Neuron (in vitro differentiated cells): ENCODE data around the gene SLC25A12.

Source experiments
- H2AFZ ChIP-seq: one replicate; pipeline ENCODE4 v1.6.1; 2013; ENCODE audit warnings: low read depth, mild to moderate bottlenecking, inconsistent platforms, low read length, moderate library complexity
- H3K27me3 ChIP-seq: one replicate; pipeline ENCODE4 v1.6.1; 2013; ENCODE audit warnings: low read length; ENCODE audit not compliant: insufficient read depth
- H3K36me3 ChIP-seq: one replicate; pipeline ENCODE4 v1.6.1; 2013; ENCODE audit warnings: low read length; ENCODE audit not compliant: insufficient read depth
- H3K4me1 ChIP-seq: one replicate; pipeline ENCODE4 v1.6.1; 2013; ENCODE audit warnings: low read length; ENCODE audit not compliant: insufficient read depth
- H3K4me3 ChIP-seq: 2 replicates; pipeline ENCODE4 v1.5.1; 2013; ENCODE audit warnings: mild to moderate bottlenecking, low read length, moderate library complexity
- H3K9me3 ChIP-seq: one replicate; pipeline ENCODE4 v1.6.1; 2013; ENCODE audit warnings: low read length

The SLC25A12 gene

GRCh38 chr2:171893824-171894611 is at the start of gene SLC25A12:
SLC25A12 (minus strand) TSS chr2:171894244; CDS start chr2:171894214, 30 bp downstream.
- H3K4me3 ChIP-seq = peak within 1 kb of the TSS; percentile 75
- H2AFZ ChIP-seq = peak within 1 kb of the TSS; percentile 78
- H3K9me3 ChIP-seq = no peaks in the 10 kb centered on the region
- H3K36me3 ChIP-seq = peaks cover 6% of the 10 kb centered on the region
- H3K4me1 ChIP-seq = peaks cover 12% of the 10 kb centered on the region
- H3K27me3 ChIP-seq = no peaks in the 10 kb centered on the region

- Histone ChIP-seq H3K27me3 (no peaks in the 10 kb centered on the region), H2AFZ (no peak overlapping the region), H3K4me3 (no peak overlapping the region), H3K36me3 (peaks cover 2% of the 10 kb centered on the region), H3K9me3 (peaks cover 7% of the 10 kb centered on the region), H3K4me1 (no peaks in the 10 kb centered on the region)
Observed at GRCh38 chr2:171941316-171941699, 47.3 kb upstream of the SLC25A12 start.

- H3K36me3 ChIP-seq = peaks cover 2% of the 10 kb centered on the region
- H3K27me3 ChIP-seq = no peaks in the 10 kb centered on the region
- no peak overlapping the region for H3K4me3 ChIP-seq
- no peak overlapping the region for H2AFZ ChIP-seq
- no peaks in the 10 kb centered on the region for H3K4me1 ChIP-seq
- H3K9me3 ChIP-seq = peaks cover 7% of the 10 kb centered on the region
Observed at GRCh38 chr2:171939743-171940071, 45.7 kb upstream of the SLC25A12 start.

DNA sequence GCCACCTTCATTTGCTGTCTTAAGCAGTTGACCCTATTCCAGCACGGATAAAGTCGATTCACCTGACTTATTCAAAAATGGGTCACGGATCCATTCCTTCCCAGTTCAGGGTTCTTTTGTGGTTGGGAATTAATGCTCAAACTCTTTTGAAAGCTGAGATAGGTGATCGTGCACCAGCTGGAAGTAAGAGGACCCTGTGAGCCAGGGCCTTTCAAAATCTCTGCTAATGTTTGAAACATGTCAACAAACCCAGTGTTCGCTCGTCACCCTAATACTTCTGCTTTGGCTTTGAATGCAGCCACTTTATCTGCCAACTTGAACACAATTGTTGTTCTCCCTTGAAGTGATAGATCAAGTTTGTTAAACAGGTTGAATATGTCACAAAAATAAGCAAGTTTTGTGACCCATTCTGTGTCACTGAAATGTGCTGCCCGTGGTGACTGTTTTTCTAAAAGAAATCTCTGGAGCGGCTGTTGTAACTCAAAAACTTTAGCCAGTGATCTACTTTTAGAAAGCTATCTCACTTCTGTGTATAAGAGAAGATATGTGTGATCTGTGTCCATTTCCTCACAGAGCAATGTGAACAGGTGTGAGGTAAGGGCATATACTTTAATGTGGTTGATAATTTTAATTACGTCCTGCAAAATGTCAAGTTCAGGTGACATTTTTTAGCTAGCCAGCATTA is 45.2 kb upstream of the SLC25A12 start:
- H3K4me3 ChIP-seq = no peak overlapping the region
- H2AFZ ChIP-seq = no peak overlapping the region
- H3K4me1 ChIP-seq = no peaks in the 10 kb centered on the region
- H3K36me3 ChIP-seq = peaks cover 5% of the 10 kb centered on the region
- H3K27me3 ChIP-seq = no peaks in the 10 kb centered on the region
- H3K9me3 ChIP-seq = peaks cover 7% of the 10 kb centered on the region

- H3K4me3 ChIP-seq = no peak overlapping the region
- peaks cover 41% of the 10 kb centered on the region for H3K36me3 ChIP-seq
Observed at GRCh38 chr2:171930385-171930784, 36.3 kb upstream of the SLC25A12 start.

DNA sequence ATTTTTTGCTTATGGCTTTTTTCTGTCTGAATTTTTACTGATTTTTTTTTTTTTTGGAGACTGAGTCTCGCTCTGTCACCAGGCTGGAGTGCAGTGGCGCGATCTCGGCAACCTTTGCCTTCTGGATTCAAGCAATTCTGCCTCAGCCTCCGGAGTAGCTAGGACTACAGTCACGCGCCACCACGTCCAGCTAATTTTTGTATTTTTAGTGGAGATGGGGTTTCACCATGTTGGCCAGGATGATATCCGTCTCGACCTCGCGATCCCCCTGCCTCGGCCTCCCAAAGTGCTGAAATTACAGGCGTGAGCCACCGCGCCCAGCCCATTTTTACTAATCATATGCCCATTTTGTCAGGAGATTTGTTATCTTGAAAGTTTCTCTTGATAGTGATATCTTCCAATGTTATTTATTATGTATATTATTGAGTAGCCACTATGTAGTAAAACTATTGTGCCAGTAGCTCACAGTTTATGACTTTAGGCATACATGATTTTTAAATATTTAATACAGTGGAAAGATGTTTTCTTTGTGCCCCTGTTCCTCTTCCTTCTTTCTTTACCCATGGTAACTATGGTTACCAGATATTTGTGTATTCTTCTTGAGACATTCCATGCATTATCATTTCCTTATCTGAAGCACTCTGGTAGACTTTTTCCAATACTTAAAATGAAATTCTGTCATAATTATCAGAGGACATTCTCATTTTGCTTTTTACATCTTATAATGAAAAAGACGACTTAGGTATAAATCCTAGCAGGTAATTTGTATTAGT is 30.3 kb upstream of the SLC25A12 start:
- H3K36me3 ChIP-seq = peaks cover 27% of the 10 kb centered on the region
- peaks cover 22% of the 10 kb centered on the region for H3K4me1 ChIP-seq
- no peak overlapping the region for H2AFZ ChIP-seq
- peak overlapping the region; percentile 68 for H3K4me3 ChIP-seq
- H3K27me3 ChIP-seq = no peaks in the 10 kb centered on the region
- H3K9me3 ChIP-seq = peaks cover 3% of the 10 kb centered on the region

More at GRCh38 chr2:171930385-171930784, 36.3 kb upstream of the SLC25A12 start:
- Histone ChIP-seq H3K4me1 (no peaks in the 10 kb centered on the region), H3K9me3 (peaks cover 19% of the 10 kb centered on the region), H3K27me3 (no peaks in the 10 kb centered on the region), H2AFZ (no peak overlapping the region)

GRCh38 chr2:171923206-171923605 is 29.2 kb upstream of the SLC25A12 start:
- peaks cover 19% of the 10 kb centered on the region for H3K36me3 ChIP-seq
- peak overlapping the region; percentile 68 for H3K4me3 ChIP-seq
- H3K9me3 ChIP-seq = no peaks in the 10 kb centered on the region
- no peaks in the 10 kb centered on the region for H3K27me3 ChIP-seq
- H3K4me1 ChIP-seq = peaks cover 22% of the 10 kb centered on the region
- peak overlapping the region; percentile 90 for H2AFZ ChIP-seq

GRCh38 chr2:171922230-171923022 is 28.4 kb upstream of the SLC25A12 start, which contains the start of gene HAT1:
HAT1 (plus strand) TSS chr2:171922461; CDS start chr2:171922501, 40 bp downstream.
- Histone ChIP-seq H3K9me3 (no peaks in the 10 kb centered on the region), H3K27me3 (no peaks in the 10 kb centered on the region), H3K4me3 (peak within 1 kb of the TSS; percentile 68), H2AFZ (peak within 1 kb of the TSS; percentile 90), H3K4me1 (peaks cover 22% of the 10 kb centered on the region), H3K36me3 (peaks cover 16% of the 10 kb centered on the region)

- Histone ChIP-seq H3K4me3 (peak overlapping the region; percentile 68), H3K4me1 (peaks cover 22% of the 10 kb centered on the region), H2AFZ (peak overlapping the region; percentile 90), H3K9me3 (no peaks in the 10 kb centered on the region), H3K27me3 (no peaks in the 10 kb centered on the region), H3K36me3 (peaks cover 10% of the 10 kb centered on the region)
Observed at GRCh38 chr2:171921970-171922229, 27.9 kb upstream of the SLC25A12 start.

- Histone ChIP-seq H3K27me3 (no peaks in the 10 kb centered on the region), H3K4me1 (peaks cover 18% of the 10 kb centered on the region), H2AFZ (no peak overlapping the region), H3K4me3 (no peak overlapping the region), H3K9me3 (no peaks in the 10 kb centered on the region), H3K36me3 (peaks cover 5% of the 10 kb centered on the region)
Observed at GRCh38 chr2:171919453-171919852, 25.4 kb upstream of the SLC25A12 start.

DNA sequence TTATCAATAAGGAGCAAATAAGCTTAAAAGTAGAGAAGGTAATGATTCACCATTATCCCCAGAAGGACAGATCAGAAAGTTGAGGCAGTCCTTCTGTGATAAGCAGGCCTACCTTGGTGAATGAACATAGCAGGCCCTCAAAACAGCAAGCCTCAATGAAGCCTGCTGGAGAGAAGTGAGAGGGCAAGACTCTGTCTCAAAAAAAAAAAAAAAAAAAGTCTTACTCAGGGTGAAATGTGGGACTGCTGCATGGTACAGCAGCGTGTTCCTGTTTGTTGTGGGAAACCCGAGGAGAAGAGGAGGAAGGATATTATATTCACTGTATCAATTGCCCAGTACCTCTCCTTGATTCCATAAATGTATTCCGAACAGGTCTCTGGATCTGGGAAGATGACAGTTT is 19.5 kb upstream of the SLC25A12 start:
- Histone ChIP-seq H3K36me3 (no peaks in the 10 kb centered on the region), H3K27me3 (no peaks in the 10 kb centered on the region), H3K9me3 (no peaks in the 10 kb centered on the region), H2AFZ (no peak overlapping the region), H3K4me3 (no peak overlapping the region), H3K4me1 (no peaks in the 10 kb centered on the region)

- no peaks in the 10 kb centered on the region for H3K4me1 ChIP-seq
- no peak overlapping the region for H3K4me3 ChIP-seq
- H3K27me3 ChIP-seq = peaks cover 3% of the 10 kb centered on the region
- H3K9me3 ChIP-seq = no peaks in the 10 kb centered on the region
- no peak overlapping the region for H2AFZ ChIP-seq
- no peaks in the 10 kb centered on the region for H3K36me3 ChIP-seq
Observed at GRCh38 chr2:171910494-171910893, 16.4 kb upstream of the SLC25A12 start.
